ENCODE results near the gene CA5A.
A peak's percentile ranks its signal among the peaks of the same experiment; 100 is the strongest.

Gene CA5A

DNA sequence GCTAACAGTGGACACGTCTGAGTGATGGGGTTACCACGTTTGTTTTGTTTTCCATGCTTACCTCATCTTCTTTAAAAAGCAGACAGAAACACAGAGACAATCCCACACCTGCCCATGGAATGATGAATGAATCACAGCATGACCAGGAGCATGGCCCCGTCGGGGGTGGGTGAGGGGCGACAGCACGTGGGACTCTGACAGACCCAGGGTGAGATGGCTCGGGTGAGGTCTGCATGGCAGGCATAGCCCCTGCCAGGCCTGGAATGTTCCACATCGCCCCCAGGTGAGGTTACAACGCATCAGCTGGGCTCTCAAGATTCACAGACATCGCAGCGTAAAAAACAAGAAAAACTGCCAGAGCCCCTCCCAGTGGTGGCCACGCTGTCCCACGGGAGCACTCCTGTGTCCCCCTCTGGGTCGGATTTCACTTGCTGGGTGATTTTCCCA, 85.2 kb downstream of the CA5A start:
- TF ChIP-seq RAD21 (IDR thresholded peaks at IDR 0.05; ENCODE audit: low read depth), result no peak
- TF ChIP-seq YY1 (IDR thresholded peaks at IDR 0.05; ENCODE audit: low read depth), result no peak
- TF ChIP-seq CEBPB (IDR thresholded peaks at IDR 0.05), result no peak

GRCh38 chr16:87850009-87851006, 86.0 kb downstream of the CA5A start:
- no peak for TF ChIP-seq REST (IDR thresholded peaks at IDR 0.05; ENCODE audit: low read depth)
- TF ChIP-seq TEAD4 (IDR thresholded peaks at IDR 0.05), result no peak
- TF ChIP-seq RAD21 (IDR thresholded peaks at IDR 0.05; ENCODE audit: low read depth), result peak; percentile 72
- no peak for TF ChIP-seq FOXM1 (IDR thresholded peaks at IDR 0.05; ENCODE audit: borderline replicate concordance, low read depth)
- TF ChIP-seq ZBTB7A (IDR thresholded peaks at IDR 0.05; ENCODE audit: low read depth), result peak; percentile 81
- TF ChIP-seq EGR1 (IDR thresholded peaks at IDR 0.05), result no peak
- TF ChIP-seq TCF12 (IDR thresholded peaks at IDR 0.05; ENCODE audit: low read depth), result no peak
- TF ChIP-seq, protein P1, sequence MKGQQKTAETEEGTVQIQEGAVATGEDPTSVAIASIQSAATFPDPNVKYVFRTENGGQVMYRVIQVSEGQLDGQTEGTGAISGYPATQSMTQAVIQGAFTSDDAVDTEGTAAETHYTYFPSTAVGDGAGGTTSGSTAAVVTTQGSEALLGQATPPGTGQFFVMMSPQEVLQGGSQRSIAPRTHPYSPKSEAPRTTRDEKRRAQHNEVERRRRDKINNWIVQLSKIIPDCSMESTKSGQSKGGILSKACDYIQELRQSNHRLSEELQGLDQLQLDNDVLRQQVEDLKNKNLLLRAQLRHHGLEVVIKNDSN (IDR thresholded peaks at IDR 0.05), result no peak
- no peak for TF ChIP-seq TAF1 (IDR thresholded peaks at IDR 0.05; ENCODE audit: low read depth)
- TF ChIP-seq NFIC (IDR thresholded peaks at IDR 0.05), result no peak
- TF ChIP-seq EP300 (IDR thresholded peaks at IDR 0.05; ENCODE audit: borderline replicate concordance), result peak; percentile 48
- no peak for TF ChIP-seq CREB1 (IDR thresholded peaks at IDR 0.05; ENCODE audit: low read depth)

DNA sequence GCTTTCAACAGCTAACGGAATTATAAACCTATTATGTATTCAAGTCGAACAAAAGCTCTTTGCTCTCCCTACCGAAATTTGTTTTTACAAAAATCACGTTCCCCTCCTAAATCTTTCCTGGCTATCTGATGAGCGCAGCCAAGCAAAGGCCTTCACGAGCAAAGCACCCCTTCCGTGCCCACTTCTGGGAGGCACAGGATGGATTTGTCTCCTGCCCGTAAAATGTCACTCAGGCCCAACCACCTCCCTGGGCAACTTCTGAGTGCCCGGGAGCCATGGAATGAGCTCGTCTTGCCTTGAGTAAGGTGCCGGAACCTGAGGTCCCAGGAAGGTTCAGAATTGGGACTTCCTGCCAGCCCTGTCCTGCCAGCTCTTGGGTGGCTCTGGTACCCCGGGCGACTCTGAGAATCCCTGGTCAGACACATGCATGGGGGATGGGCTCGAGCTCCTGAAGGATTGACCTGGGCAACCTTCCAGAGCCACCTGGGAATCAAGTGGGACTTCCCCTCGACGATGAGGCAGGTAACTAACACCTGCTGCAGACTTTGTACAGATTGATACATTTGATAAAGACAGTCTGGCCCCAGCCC, 86.8 kb downstream of the CA5A start:
- TF ChIP-seq YY1 (IDR thresholded peaks at IDR 0.05; ENCODE audit: low read depth) (no peak), CEBPB (IDR thresholded peaks at IDR 0.05) (no peak), ZBTB7A (IDR thresholded peaks at IDR 0.05; ENCODE audit: low read depth) (no peak), TEAD4 (IDR thresholded peaks at IDR 0.05) (no peak), RAD21 (IDR thresholded peaks at IDR 0.05; ENCODE audit: low read depth) (no peak), CREB1 (IDR thresholded peaks at IDR 0.05; ENCODE audit: low read depth) (no peak), TCF12 (IDR thresholded peaks at IDR 0.05; ENCODE audit: low read depth) (no peak)
- TF ChIP-seq, protein P1 (IDR thresholded peaks at IDR 0.05), result no peak
- TF ChIP-seq, protein P2, sequence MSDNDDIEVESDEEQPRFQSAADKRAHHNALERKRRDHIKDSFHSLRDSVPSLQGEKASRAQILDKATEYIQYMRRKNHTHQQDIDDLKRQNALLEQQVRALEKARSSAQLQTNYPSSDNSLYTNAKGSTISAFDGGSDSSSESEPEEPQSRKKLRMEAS (IDR thresholded peaks at IDR 0.05), result no peak

GRCh38 chr16:87848676-87849345, 87.5 kb downstream of the CA5A start:
- TF ChIP-seq EGR1 (IDR thresholded peaks at IDR 0.05) (no peak), YY1 (IDR thresholded peaks at IDR 0.05; ENCODE audit: low read depth) (no peak), TAF1 (IDR thresholded peaks at IDR 0.05; ENCODE audit: low read depth) (no peak), RAD21 (IDR thresholded peaks at IDR 0.05; ENCODE audit: low read depth) (no peak), ZBTB7A (IDR thresholded peaks at IDR 0.05; ENCODE audit: low read depth) (no peak)
- TF ChIP-seq, protein P1 (IDR thresholded peaks at IDR 0.05), result no peak
- TF ChIP-seq, protein P2 (IDR thresholded peaks at IDR 0.05), result no peak

DNA sequence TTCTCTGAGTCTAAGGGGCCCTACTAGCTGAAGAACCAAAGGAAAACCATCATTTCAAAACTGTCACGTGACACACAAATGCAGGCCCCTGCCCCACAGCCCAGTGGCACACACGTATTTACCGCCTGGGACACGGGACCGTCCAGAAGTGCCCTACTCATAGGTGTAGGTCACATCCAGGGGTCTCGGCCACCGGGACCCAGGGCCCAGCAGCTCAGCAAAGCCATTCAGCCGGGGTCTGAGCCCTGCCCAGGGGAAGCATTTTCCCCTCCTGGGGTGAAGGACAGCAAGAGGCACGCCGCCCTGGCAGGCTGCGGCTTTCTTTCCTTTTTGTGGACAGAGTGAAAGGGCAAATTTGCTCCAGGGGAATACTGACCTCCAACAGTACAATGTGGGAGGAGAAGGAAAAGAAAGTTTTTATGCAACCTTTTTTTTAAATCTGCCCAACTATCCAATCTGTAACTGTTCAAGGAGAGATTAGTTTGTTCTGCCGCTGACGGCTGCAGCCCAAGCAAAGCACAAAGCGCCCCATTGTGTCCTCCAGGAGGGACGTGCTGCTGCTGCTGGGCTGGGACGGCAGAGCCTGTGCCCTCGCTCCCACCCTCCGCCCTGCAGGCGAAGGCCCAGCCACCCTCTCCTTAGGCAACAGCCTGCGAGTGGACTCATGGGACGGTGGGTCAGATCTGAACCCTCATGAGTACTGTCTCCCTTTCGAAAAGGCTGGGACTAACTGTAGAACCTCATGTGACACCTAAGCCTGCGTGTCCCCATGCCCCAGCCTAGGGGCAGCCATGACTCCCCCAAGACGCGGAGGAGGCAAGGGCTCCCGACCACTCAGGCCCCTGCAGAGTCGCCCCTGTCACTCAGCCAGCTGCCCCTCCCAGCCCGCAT, 88.3 kb downstream of the CA5A start:
- TF ChIP-seq TAF1 (IDR thresholded peaks at IDR 0.05; ENCODE audit: low read depth), result no peak
- TF ChIP-seq YY1 (IDR thresholded peaks at IDR 0.05; ENCODE audit: low read depth), result no peak
- no peak for TF ChIP-seq EGR1 (IDR thresholded peaks at IDR 0.05)
- TF ChIP-seq, protein P2 (IDR thresholded peaks at IDR 0.05), result no peak
- no peak for TF ChIP-seq FOXM1 (IDR thresholded peaks at IDR 0.05; ENCODE audit: borderline replicate concordance, low read depth)
- TF ChIP-seq RAD21 (IDR thresholded peaks at IDR 0.05; ENCODE audit: low read depth), result no peak
- no peak for TF ChIP-seq CREB1 (IDR thresholded peaks at IDR 0.05; ENCODE audit: low read depth)
- TF ChIP-seq ZBTB7A (IDR thresholded peaks at IDR 0.05; ENCODE audit: low read depth), result no peak
- no peak for TF ChIP-seq CEBPB (IDR thresholded peaks at IDR 0.05)
- TF ChIP-seq, protein P1 (IDR thresholded peaks at IDR 0.05), result no peak
- TF ChIP-seq TCF12 (IDR thresholded peaks at IDR 0.05; ENCODE audit: low read depth), result no peak
- TF ChIP-seq NFIC (IDR thresholded peaks at IDR 0.05), result no peak
- TF ChIP-seq REST (IDR thresholded peaks at IDR 0.05; ENCODE audit: low read depth), result no peak
- TF ChIP-seq EP300 (IDR thresholded peaks at IDR 0.05; ENCODE audit: borderline replicate concordance), result no peak
